ENCODE measurements around the gene MYL2. TPM values are rescaled to one million over a fixed set of nuclear protein-coding genes. Genes with fewer than 3 reads are reported as not detected.
"Not testable (repeated sequence)": the region's sequence is repeated elsewhere in the genome, so short reads cannot be mapped to it uniquely, and the experiment has no call there.

The MYL2 gene
- polyA plus RNA-seq, 1 donor from 2014 or later: not detected

GRCh38 chr12:110957652-110958051 lies 37.3 kb upstream of the MYL2 start:
- Histone ChIP-seq H4K20me1 (ENCODE audit: insufficient read depth) (no peaks in the 10 kb centered on the region), H3K36me3 (ENCODE audit: insufficient read depth, low read length) (no peaks in the 10 kb centered on the region), H3K4me3 (ENCODE audit: low read length) (no peak overlapping the region), H2AFZ (ENCODE audit: low read depth, low read length) (no peak overlapping the region), H3K27me3 (ENCODE audit: insufficient read depth, low read depth, low read length) (no peaks in the 10 kb centered on the region), H3K9ac (ENCODE audit: low read length) (no peak overlapping the region), H3K4me2 (ENCODE audit: low read length) (no peak overlapping the region), H3K27ac (ENCODE audit: low read length) (no peak overlapping the region), H3K9me2 (ENCODE audit: insufficient read depth, low read length) (no peaks in the 10 kb centered on the region), H3K9me3 (ENCODE audit: low read length) (no peaks in the 10 kb centered on the region), H3K79me2 (replicated peaks; ENCODE audit: insufficient read depth, low read length) (no peaks in the 10 kb centered on the region), H3F3A (ENCODE audit: insufficient read depth, low read length, poor library complexity, severe bottlenecking) (no peaks in the 10 kb centered on the region)
- no peak for TF ChIP-seq MXI1 (conservative IDR thresholded peaks at IDR 0.05; ENCODE audit: poor library complexity, severe bottlenecking)
- TF ChIP-seq REST (IDR thresholded peaks at IDR 0.05; ENCODE audit: borderline replicate concordance): no peak
- TF ChIP-seq EZH2 (IDR thresholded peaks at IDR 0.05; ENCODE audit: borderline replicate concordance, insufficient read depth, low read length, poor library complexity, severe bottlenecking): no peak
- TF ChIP-seq RAD21 (conservative IDR thresholded peaks at IDR 0.05): no peak
- TF ChIP-seq TAF1 (IDR thresholded peaks at IDR 0.05; ENCODE audit: low read depth): no peak
- no peak for TF ChIP-seq EP300 (conservative IDR thresholded peaks at IDR 0.05; ENCODE audit: poor library complexity, severe bottlenecking)
- no peak for TF ChIP-seq POLR2AphosphoS5 (IDR thresholded peaks at IDR 0.05)
- no peak for TF ChIP-seq SMC3 (conservative IDR thresholded peaks at IDR 0.05; ENCODE audit: poor library complexity)
- no peak for TF ChIP-seq CTCF (IDR thresholded peaks at IDR 0.05; ENCODE audit: poor library complexity, severe bottlenecking)

GRCh38 chr12:110957159-110957558 lies 36.8 kb upstream of the MYL2 start:
- Histone ChIP-seq H3K9me3 (ENCODE audit: low read length) (no peaks in the 10 kb centered on the region), H3K4me2 (ENCODE audit: low read length) (no peak overlapping the region), H4K20me1 (ENCODE audit: insufficient read depth) (no peaks in the 10 kb centered on the region), H3K27ac (ENCODE audit: low read length) (no peak overlapping the region), H3K36me3 (ENCODE audit: insufficient read depth, low read length) (no peaks in the 10 kb centered on the region), H3K79me2 (replicated peaks; ENCODE audit: insufficient read depth, low read length) (no peaks in the 10 kb centered on the region), H3K9me2 (ENCODE audit: insufficient read depth, low read length) (no peaks in the 10 kb centered on the region), H2AFZ (ENCODE audit: low read depth, low read length) (no peak overlapping the region), H3F3A (ENCODE audit: insufficient read depth, low read length, poor library complexity, severe bottlenecking) (no peaks in the 10 kb centered on the region), H3K27me3 (ENCODE audit: insufficient read depth, low read depth, low read length) (no peaks in the 10 kb centered on the region), H3K9ac (ENCODE audit: low read length) (no peak overlapping the region), H3K4me3 (ENCODE audit: low read length) (no peak overlapping the region)
- TF ChIP-seq SMC3 (conservative IDR thresholded peaks at IDR 0.05; ENCODE audit: poor library complexity): no peak
- TF ChIP-seq CTCF (IDR thresholded peaks at IDR 0.05; ENCODE audit: poor library complexity, severe bottlenecking): no peak
- TF ChIP-seq RAD21 (conservative IDR thresholded peaks at IDR 0.05): no peak
- no peak for TF ChIP-seq EZH2 (IDR thresholded peaks at IDR 0.05; ENCODE audit: borderline replicate concordance, insufficient read depth, low read length, poor library complexity, severe bottlenecking)
- no peak for TF ChIP-seq TAF1 (IDR thresholded peaks at IDR 0.05; ENCODE audit: low read depth)
- no peak for TF ChIP-seq MXI1 (conservative IDR thresholded peaks at IDR 0.05; ENCODE audit: poor library complexity, severe bottlenecking)
- TF ChIP-seq REST (IDR thresholded peaks at IDR 0.05; ENCODE audit: borderline replicate concordance): no peak
- no peak for TF ChIP-seq EP300 (conservative IDR thresholded peaks at IDR 0.05; ENCODE audit: poor library complexity, severe bottlenecking)
- TF ChIP-seq POLR2AphosphoS5 (IDR thresholded peaks at IDR 0.05): no peak

GRCh38 chr12:110950867-110951266 lies 30.5 kb upstream of the MYL2 start:
- not testable (repeated sequence) for H3K9ac ChIP-seq (ENCODE audit: low read length); H3K79me2 ChIP-seq (replicated peaks; ENCODE audit: insufficient read depth, low read length); H3K4me3 ChIP-seq (ENCODE audit: low read length); H3K27me3 ChIP-seq (ENCODE audit: insufficient read depth, low read depth, low read length); H3F3A ChIP-seq (ENCODE audit: insufficient read depth, low read length, poor library complexity, severe bottlenecking); H3K4me2 ChIP-seq (ENCODE audit: low read length); H3K36me3 ChIP-seq (ENCODE audit: insufficient read depth, low read length); H3K9me3 ChIP-seq (ENCODE audit: low read length); H3K9me2 ChIP-seq (ENCODE audit: insufficient read depth, low read length); H2AFZ ChIP-seq (ENCODE audit: low read depth, low read length); H4K20me1 ChIP-seq (ENCODE audit: insufficient read depth); H3K27ac ChIP-seq (ENCODE audit: low read length)

Measured in neural cell (in vitro differentiated cells).